Endothelial cell of umbilical vein (primary cell): ENCODE measurements around the gene ABR. TPM values are rescaled to one million over a fixed set of nuclear protein-coding genes. Genes with fewer than 3 reads are reported as not detected.
"Not testable (repeated sequence)": the region's sequence is repeated elsewhere in the genome, so short reads cannot be mapped to it uniquely, and the experiment has no call there.

Source experiments
- BruUV-seq: library from RNA; stranded (reverse); fragments of 400-500 nt; replicated peaks from 2 replicates; lab custom pipeline; 2021; lab: Mats Ljungman, UMichigan
- CTCF ChIA-PET: fragments of 300-600, 350-600 bp; sonication (Branson Sonifier 250); formaldehyde crosslinking; loops from one replicate; lab custom pipeline; 2021; ENCODE audit warnings: antibody characterized with exemption, inconsistent platforms; lab: Charles Lee
- POLR2A ChIA-PET: fragments of 300-600, 350-600 bp; sonication (Branson Sonifier 250); formaldehyde crosslinking; loops from one replicate; lab custom pipeline; 2021; ENCODE audit warnings: antibody characterized with exemption, inconsistent platforms; lab: Charles Lee
- DNase-seq: peaks from one replicate; pipeline ENCODE4 v3.0.0-alpha.2; 2011; ENCODE audit warnings: low read depth, low spot score
- FAIRE-seq: peaks from 2 replicates; lab custom pipeline; 2011; peaks lifted over from hg19 to GRCh38; lab: Jason Lieb, UNC
- H2AFZ ChIP-seq: 2 replicates; pipeline ENCODE4 v1.6.0; 2012; ENCODE audit warnings: low read depth, low read length, control low read depth, inconsistent platforms
- H3K27ac ChIP-seq: 2 replicates; pipeline ENCODE4 v1.5.1; 2011; ENCODE audit warnings: low read depth, mild to moderate bottlenecking, control low read depth, low read length, moderate library complexity; ENCODE audit not compliant: insufficient read depth
- H3K27me3 ChIP-seq, 2 experiments: 2 replicates each; pipeline versions ENCODE4 v1.6.0 to v1.6.1; 2011; ENCODE audit warnings: low read length in 2 of 2, mixed read lengths in 1 of 2; ENCODE audit not compliant: control insufficient read depth in 2 of 2, insufficient read depth in 2 of 2
- H3K36me3 ChIP-seq, 2 experiments: 2 replicates in 1 of 2; 3 replicates in 1 of 2; pipeline ENCODE4 v1.5.1; 2011; ENCODE audit warnings: low read length in 2 of 2, mild to moderate bottlenecking in 1 of 2, moderate library complexity in 1 of 2; ENCODE audit not compliant: control insufficient read depth in 2 of 2, insufficient read depth in 2 of 2; ENCODE audit errors: extremely low read depth in 1 of 2
- H3K4me1 ChIP-seq: 3 replicates; pipeline ENCODE4 v1.5.1; 2011; ENCODE audit warnings: mild to moderate bottlenecking, low read length; ENCODE audit not compliant: control insufficient read depth, insufficient read depth; ENCODE audit errors: extremely low read depth
- H3K4me2 ChIP-seq: 2 replicates; pipeline ENCODE4 v1.6.1; 2011; ENCODE audit warnings: low read length, control low read depth, mixed read lengths; ENCODE audit not compliant: insufficient read depth
- H3K4me3 ChIP-seq, 3 experiments: fragments of 200-600 bp in 1 of 3; sonication (generic), shearing (Covaris generic) in 1 of 3; replicated peaks in 1 of 3; 2 replicates each; pipeline ENCODE4 v1.5.1; 2011 to 2016; ENCODE audit warnings: control low read depth in 3 of 3, low read length in 3 of 3, mild to moderate bottlenecking in 2 of 3, inconsistent platforms in 1 of 3, low read depth in 1 of 3, moderate library complexity in 1 of 3; ENCODE audit not compliant: insufficient read depth in 1 of 3
- H3K79me2 ChIP-seq: 2 replicates; pipeline ENCODE4 v1.6.0; 2012; ENCODE audit warnings: low read length, inconsistent platforms; ENCODE audit not compliant: control insufficient read depth, insufficient read depth
- H3K9ac ChIP-seq: replicated peaks from 2 replicates; pipeline ENCODE3; 2011; ENCODE audit warnings: low read length, control low read depth; ENCODE audit not compliant: insufficient read depth; ENCODE audit errors: extremely low read depth
- H3K9me1 ChIP-seq: replicated peaks from 3 replicates; pipeline ENCODE4 v1.6.0; 2011; ENCODE audit warnings: mild to moderate bottlenecking, low read length; ENCODE audit not compliant: control insufficient read depth, insufficient read depth; ENCODE audit errors: extremely low read depth
- H3K9me3 ChIP-seq: replicated peaks from 2 replicates; pipeline ENCODE4 v1.5.1; 2012; ENCODE audit warnings: low read length, inconsistent platforms; ENCODE audit not compliant: control insufficient read depth, insufficient read depth
- H4K20me1 ChIP-seq: replicated peaks from 2 replicates; pipeline ENCODE3; 2011; ENCODE audit warnings: mild to moderate bottlenecking, low read length; ENCODE audit not compliant: control insufficient read depth, insufficient read depth; ENCODE audit errors: extremely low read depth
- EZH2 ChIP-seq: IDR thresholded peaks from 2 replicates; pipeline ENCODE4 v1.6.1; 2012; ENCODE audit warnings: borderline replicate concordance, low read depth, mild to moderate bottlenecking, moderate library complexity, low read length, inconsistent platforms; ENCODE audit not compliant: severe bottlenecking
- FOS ChIP-seq: IDR thresholded peaks from 2 replicates; pipeline ENCODE4 v1.6.1; 2011; ENCODE audit warnings: mild to moderate bottlenecking, low read length, moderate library complexity, borderline replicate concordance; ENCODE audit not compliant: insufficient read depth
- GATA2 ChIP-seq: IDR thresholded peaks from 2 replicates; pipeline ENCODE4 v1.7.0; 2011; ENCODE audit warnings: low read depth, mild to moderate bottlenecking, moderate library complexity, mixed read lengths, low read length; ENCODE audit not compliant: insufficient read length, insufficient read depth
- MYC ChIP-seq: IDR thresholded peaks from one replicate; pipeline ENCODE4 v1.6.1; 2011; ENCODE audit warnings: mild to moderate bottlenecking, low read depth, low read length
- POLR2A ChIP-seq: IDR thresholded peaks from 2 replicates; pipeline ENCODE4 v1.6.1; 2012; ENCODE audit warnings: low read depth, mild to moderate bottlenecking, control low read depth, low read length
- dilution Hi-C: fragments of 300-500 bp; cut with MboI; formaldehyde crosslinking; loops from one replicate; pipeline ENCODE4 v1.15.0; 2019; ENCODE audit warnings: low sequenced_read_pairs; ENCODE audit not compliant: extremely low pct_ligation_motif_present
- intact Hi-C: fragments of 100-400 bp; cut with micrococcal nuclease; formaldehyde crosslinking; loops from one replicate; pipeline ENCODE4 v1.10.0; 2022
- polyA plus RNA-seq, 4 experiments: library from polyadenylated mRNA; depleted of rRNA in 3 of 4; stranded (reverse) in 3 of 4; unstranded in 1 of 4; fragments of >200 nt; gene quantifications; 2 replicates each; pipeline versions ENCODE4 v1.2.1 to v1.2.3, GENCODE V29; 2011 to 2012; ENCODE audit warnings: missing spikeins in 1 of 4
- total RNA-seq: library from RNA; stranded (reverse); gene quantifications from 2 replicates; pipeline ENCODE4 v1.2.3, GENCODE V29; 2021
- TF ChIP-seq, protein P1 (sequence below), 2 donors: IDR thresholded peaks; 1 replicate in 1 of 2; 2 replicates in 1 of 2; pipeline ENCODE4 v1.5.1; 2011; ENCODE audit warnings: low read length in 2 of 2, mild to moderate bottlenecking in 2 of 2, moderate library complexity in 2 of 2, control low read depth in 1 of 2, inconsistent platforms in 1 of 2, low read depth in 1 of 2; ENCODE audit not compliant: insufficient read depth in 1 of 2; ENCODE audit errors: extremely low read depth in 1 of 2

ABR gene
- total and polyA plus RNA-seq, 2 donors (not counting 3 experiments of a cell fraction or from before 2014, with no cell fraction given), result 83.5 to 96.8 TPM

DNA sequence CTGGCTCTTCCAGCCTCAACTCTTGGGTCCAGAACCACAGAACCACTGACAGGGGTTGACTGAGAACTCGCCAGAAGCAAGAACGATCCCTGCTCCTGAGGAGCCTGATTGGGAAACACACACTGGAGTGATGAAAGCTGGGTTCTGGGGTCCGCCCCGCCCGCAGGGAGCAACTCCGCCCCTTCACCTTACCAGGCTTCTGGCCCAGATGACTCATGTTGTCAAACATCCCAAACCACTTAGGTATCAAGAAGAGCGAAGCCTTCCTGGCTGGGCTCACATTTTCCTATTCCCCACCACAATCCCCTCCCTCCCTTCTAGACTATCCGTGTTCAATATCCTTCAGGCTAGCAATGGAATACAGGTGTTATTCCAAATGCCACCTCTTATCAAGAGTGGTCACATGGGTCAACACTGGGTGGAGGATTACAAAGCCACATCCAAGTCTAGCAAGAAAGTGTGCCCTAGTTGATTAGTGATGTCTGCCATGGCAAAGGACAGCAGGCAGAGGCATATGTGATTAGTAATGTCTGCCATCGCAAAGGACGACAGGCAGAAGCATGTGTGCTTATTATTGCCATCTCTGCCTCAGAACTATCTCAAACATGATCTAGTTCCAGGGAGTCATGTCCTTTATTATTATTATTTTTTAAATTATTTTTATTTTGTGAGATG is 112.4 kb downstream of the ABR start:
- Histone ChIP-seq H4K20me1 (no peaks in the 10 kb centered on the region), H3K4me1 (no peaks in the 10 kb centered on the region), H3K9ac (no peak overlapping the region), H2AFZ (no peak overlapping the region), H3K36me3 (peaks cover 7 to 33% of the 10 kb centered on the region in 2 experiments), H3K27me3 (no peaks in the 10 kb centered on the region), H3K9me1 (no peaks in the 10 kb centered on the region), H3K27ac (no peak overlapping the region), H3K4me2 (no peak overlapping the region), H3K9me3 (no peaks in the 10 kb centered on the region), H3K79me2 (no peaks in the 10 kb centered on the region), H3K4me3 (no peak overlapping the region)
- TF ChIP-seq EZH2 (no peak), MYC (no peak), FOS (no peak), POLR2A (no peak), GATA2 (no peak)
- TF ChIP-seq, protein P1, sequence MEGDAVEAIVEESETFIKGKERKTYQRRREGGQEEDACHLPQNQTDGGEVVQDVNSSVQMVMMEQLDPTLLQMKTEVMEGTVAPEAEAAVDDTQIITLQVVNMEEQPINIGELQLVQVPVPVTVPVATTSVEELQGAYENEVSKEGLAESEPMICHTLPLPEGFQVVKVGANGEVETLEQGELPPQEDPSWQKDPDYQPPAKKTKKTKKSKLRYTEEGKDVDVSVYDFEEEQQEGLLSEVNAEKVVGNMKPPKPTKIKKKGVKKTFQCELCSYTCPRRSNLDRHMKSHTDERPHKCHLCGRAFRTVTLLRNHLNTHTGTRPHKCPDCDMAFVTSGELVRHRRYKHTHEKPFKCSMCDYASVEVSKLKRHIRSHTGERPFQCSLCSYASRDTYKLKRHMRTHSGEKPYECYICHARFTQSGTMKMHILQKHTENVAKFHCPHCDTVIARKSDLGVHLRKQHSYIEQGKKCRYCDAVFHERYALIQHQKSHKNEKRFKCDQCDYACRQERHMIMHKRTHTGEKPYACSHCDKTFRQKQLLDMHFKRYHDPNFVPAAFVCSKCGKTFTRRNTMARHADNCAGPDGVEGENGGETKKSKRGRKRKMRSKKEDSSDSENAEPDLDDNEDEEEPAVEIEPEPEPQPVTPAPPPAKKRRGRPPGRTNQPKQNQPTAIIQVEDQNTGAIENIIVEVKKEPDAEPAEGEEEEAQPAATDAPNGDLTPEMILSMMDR (IDR thresholded peaks at IDR 0.05; ENCODE audit: extremely low read depth in 1 of 2, insufficient read depth in 1 of 2, low read depth in 1 of 2, low read length in 2 of 2), result no peak
- POLR2A ChIA-PET, result no interaction called here
- intact Hi-C loops, result no loop called here
- dilution Hi-C loops, result no loop called here
- DNase-seq (no peak), FAIRE-seq (no peak)
- BruUV-seq, result no TSS peak
- CTCF ChIA-PET, result interaction anchor here (1.5 to 2.2 kb wide), 2 partner anchors 9 to 12 kb away, joined by 6 to 7 read pairs; no protein-coding TSS in a partner anchor

DNA sequence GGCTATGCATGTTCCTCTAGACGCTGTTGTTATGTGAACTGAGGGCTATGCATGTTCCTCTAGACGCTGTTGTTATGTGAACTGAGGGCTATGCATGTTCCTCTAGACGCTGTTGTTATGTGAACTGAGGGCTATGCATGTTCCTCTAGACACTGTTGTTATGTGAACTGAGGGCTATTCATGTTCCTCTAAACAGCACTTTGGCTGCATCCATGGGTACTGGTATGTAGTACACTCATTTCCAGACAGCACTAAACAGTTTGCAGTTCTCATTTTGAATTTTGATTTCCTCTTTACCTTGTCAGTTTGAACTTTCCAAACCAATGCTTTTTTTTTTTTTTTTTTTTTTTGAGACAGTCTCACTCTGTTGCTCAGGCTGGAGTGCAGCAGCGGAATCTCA is 114.4 kb downstream of the ABR start:
- dilution Hi-C loops, H3K27ac ChIP-seq, H3K9me3 ChIP-seq, H2AFZ ChIP-seq, H3K79me2 ChIP-seq, BruUV-seq, H3K4me1 ChIP-seq, H3K4me3 ChIP-seq, intact Hi-C loops, H3K9me1 ChIP-seq, DNase-seq, H3K4me2 ChIP-seq, H3K9ac ChIP-seq, H3K27me3 ChIP-seq, FAIRE-seq, CTCF ChIA-PET, POLR2A ChIA-PET, H4K20me1 ChIP-seq: not testable (repeated sequence)
- H3K36me3 ChIP-seq, result peaks cover 7 to 25% of the 10 kb centered on the region in 2 experiments
